Measurements from ENCODE around the gene LIM2.

Gene LIM2

DNA sequence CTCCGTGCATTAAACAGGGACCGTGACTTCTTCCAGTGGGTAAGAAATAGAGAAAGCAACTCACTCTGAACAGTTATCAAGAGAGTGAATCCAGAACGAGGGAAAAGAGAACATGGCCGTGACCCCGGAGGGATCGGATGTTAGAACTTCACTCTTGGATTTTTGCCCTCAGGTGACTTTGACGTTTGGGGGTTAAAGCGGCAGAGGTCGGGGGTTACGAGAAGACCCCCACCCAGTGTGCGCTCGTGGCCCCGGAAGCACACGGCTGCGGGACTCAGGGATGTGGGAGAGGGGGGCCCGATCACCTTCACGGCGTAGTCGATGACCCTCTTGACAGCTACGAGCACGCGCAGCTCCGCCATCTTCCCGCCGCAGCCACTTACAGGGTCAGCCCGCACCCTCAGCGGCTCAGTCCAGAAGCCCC is 21.8 kb downstream of the LIM2 start, which contains the start of gene ETFB:
TSS of gene ETFB (minus strand) at position 424 of the 424 bp plus-strand sequence. CDS start at position 362, 62 bp downstream.
- Histone ChIP-seq H3K4me3 (ENCODE audit: severe bottlenecking) (peak within 1 kb of the TSS; percentile 52), H3K4me1 (ENCODE audit: insufficient read depth, poor library complexity, severe bottlenecking) (peaks cover 17% of the 10 kb centered on the region), H3K9me3 (ENCODE audit: severe bottlenecking) (no peaks in the 10 kb centered on the region), H3K36me3 (ENCODE audit: low read depth) (no peaks in the 10 kb centered on the region), H3K27me3 (ENCODE audit: insufficient read depth, poor library complexity, severe bottlenecking) (no peaks in the 10 kb centered on the region), H3K27ac (ENCODE audit: poor library complexity, severe bottlenecking) (peak within 1 kb of the TSS; percentile 76)
- no peak for DNase-seq (ENCODE audit: low spot score)
- no peak for TF ChIP-seq CTCF (IDR thresholded peaks at IDR 0.05; ENCODE audit: poor library complexity, severe bottlenecking)
- no peak for ATAC-seq (ENCODE audit: low read depth)

DNA sequence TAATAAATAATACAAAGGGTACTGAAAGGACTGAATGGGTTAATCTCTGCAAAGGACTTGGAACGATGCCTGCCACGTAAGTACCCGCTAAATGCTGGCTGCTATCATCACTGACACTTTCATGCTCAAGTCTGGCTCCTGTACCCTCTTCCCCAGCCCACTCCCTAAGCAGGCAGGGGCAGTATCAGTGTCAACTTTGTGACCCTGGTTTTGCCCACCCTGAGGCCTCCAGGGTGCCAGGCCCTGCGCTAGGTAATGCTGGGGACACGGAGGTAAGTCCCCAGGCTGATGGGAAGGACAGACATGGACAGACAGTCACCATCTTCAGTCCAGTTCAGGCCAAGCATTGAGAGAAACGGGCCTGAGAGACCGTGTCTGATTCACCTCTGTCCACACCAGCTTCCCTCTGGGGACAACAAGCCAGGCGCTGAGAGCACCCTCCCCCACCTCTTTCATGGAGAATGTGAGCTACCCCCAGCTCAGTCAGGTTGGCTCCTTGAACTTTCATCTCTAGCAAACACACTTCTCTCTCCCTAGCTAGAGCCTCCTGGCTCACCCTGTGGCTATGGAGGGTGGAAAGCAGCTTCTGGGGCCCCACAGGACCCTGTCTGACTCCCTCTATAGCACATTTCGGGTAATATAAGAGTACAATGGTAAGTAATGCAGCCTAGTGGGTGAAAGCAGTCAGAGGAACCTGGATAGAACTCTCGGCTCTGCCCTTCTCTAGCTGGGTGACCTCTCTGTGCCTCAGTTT is 22.4 kb downstream of the LIM2 start:
- H3K27ac ChIP-seq (ENCODE audit: poor library complexity, severe bottlenecking): peak overlapping the region; percentile 76
- no peak for DNase-seq (ENCODE audit: low spot score)
- ATAC-seq (ENCODE audit: low read depth): no peak
- no peaks in the 10 kb centered on the region for H3K9me3 ChIP-seq (ENCODE audit: severe bottlenecking)
- H3K27me3 ChIP-seq (ENCODE audit: insufficient read depth, poor library complexity, severe bottlenecking): no peaks in the 10 kb centered on the region
- peak overlapping the region; percentile 52 for H3K4me3 ChIP-seq (ENCODE audit: severe bottlenecking)
- TF ChIP-seq CTCF (IDR thresholded peaks at IDR 0.05; ENCODE audit: poor library complexity, severe bottlenecking): no peak
- no peaks in the 10 kb centered on the region for H3K36me3 ChIP-seq (ENCODE audit: low read depth)
- peaks cover 17% of the 10 kb centered on the region for H3K4me1 ChIP-seq (ENCODE audit: insufficient read depth, poor library complexity, severe bottlenecking)

- Histone ChIP-seq H3K4me3 (ENCODE audit: severe bottlenecking) (no peak overlapping the region), H3K36me3 (ENCODE audit: low read depth) (no peaks in the 10 kb centered on the region), H3K9me3 (ENCODE audit: severe bottlenecking) (no peaks in the 10 kb centered on the region), H3K4me1 (ENCODE audit: insufficient read depth, poor library complexity, severe bottlenecking) (peaks cover 23% of the 10 kb centered on the region), H3K27ac (ENCODE audit: poor library complexity, severe bottlenecking) (peak overlapping the region; percentile 76), H3K27me3 (ENCODE audit: insufficient read depth, poor library complexity, severe bottlenecking) (no peaks in the 10 kb centered on the region)
- no peak for TF ChIP-seq CTCF (IDR thresholded peaks at IDR 0.05; ENCODE audit: poor library complexity, severe bottlenecking)
- DNase-seq (ENCODE audit: low spot score) (no peak), ATAC-seq (ENCODE audit: low read depth) (peak; percentile 24)
These were observed 23.3 kb downstream of the LIM2 start for GRCh38 chr19:51364200-51365106.

DNA sequence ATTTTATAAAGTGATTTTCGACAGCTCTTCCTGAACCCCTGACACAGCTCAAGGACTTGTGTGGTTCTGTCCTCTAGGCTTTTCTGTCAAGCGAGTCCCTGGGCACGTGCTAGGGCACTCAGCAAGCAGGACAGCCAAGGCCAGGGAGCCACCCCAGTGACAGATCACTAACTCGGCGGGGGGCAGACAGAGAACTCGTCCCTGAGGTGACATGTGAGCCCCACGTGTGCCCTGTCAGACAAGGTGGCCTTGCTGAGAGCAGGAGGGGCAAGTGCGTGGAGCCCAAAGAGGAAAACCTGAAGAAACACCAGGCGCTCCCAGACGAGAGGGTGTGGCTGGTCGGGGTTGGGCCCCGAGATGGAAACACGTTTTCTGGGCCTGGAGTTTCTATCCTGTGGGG is 26.5 kb downstream of the LIM2 start:
- DNase-seq (ENCODE audit: low spot score): no peak
- H3K9me3 ChIP-seq (ENCODE audit: severe bottlenecking): no peaks in the 10 kb centered on the region
- peaks cover 24% of the 10 kb centered on the region for H3K4me1 ChIP-seq (ENCODE audit: insufficient read depth, poor library complexity, severe bottlenecking)
- ATAC-seq (ENCODE audit: low read depth): no peak
- no peak overlapping the region for H3K27ac ChIP-seq (ENCODE audit: poor library complexity, severe bottlenecking)
- TF ChIP-seq CTCF (IDR thresholded peaks at IDR 0.05; ENCODE audit: poor library complexity, severe bottlenecking): no peak
- no peaks in the 10 kb centered on the region for H3K36me3 ChIP-seq (ENCODE audit: low read depth)
- H3K4me3 ChIP-seq (ENCODE audit: severe bottlenecking): no peak overlapping the region
- H3K27me3 ChIP-seq (ENCODE audit: insufficient read depth, poor library complexity, severe bottlenecking): no peaks in the 10 kb centered on the region

All from RWPE2 (cell line).